ENCODE results near the gene WIPI1. TPM values are rescaled to one million over a fixed set of nuclear protein-coding genes. Genes with fewer than 3 reads are reported as not detected.
"Not testable (repeated sequence)": the region's sequence is repeated elsewhere in the genome, so short reads cannot be mapped to it uniquely, and the experiment has no call there.

The WIPI1 gene
- total and polyA plus RNA-seq, 3 donors from 2014 or later: 25.4 to 38.3 (median 26.8) TPM

- Histone ChIP-seq H3K9me3 (no peaks in the 10 kb centered on the region), H3K27ac (peak overlapping the region; percentile 62 to 67), H3K4me1 (peaks cover 26% of the 10 kb centered on the region), H3K27me3 (no peaks in the 10 kb centered on the region), H3K36me3 (ENCODE audit: low read depth, missing control alignments) (no peaks in the 10 kb centered on the region), H3K4me3 (no peak overlapping the region)
- no peak for TF ChIP-seq POLR2A (IDR thresholded peaks at IDR 0.05)
- TF ChIP-seq, protein P1, sequence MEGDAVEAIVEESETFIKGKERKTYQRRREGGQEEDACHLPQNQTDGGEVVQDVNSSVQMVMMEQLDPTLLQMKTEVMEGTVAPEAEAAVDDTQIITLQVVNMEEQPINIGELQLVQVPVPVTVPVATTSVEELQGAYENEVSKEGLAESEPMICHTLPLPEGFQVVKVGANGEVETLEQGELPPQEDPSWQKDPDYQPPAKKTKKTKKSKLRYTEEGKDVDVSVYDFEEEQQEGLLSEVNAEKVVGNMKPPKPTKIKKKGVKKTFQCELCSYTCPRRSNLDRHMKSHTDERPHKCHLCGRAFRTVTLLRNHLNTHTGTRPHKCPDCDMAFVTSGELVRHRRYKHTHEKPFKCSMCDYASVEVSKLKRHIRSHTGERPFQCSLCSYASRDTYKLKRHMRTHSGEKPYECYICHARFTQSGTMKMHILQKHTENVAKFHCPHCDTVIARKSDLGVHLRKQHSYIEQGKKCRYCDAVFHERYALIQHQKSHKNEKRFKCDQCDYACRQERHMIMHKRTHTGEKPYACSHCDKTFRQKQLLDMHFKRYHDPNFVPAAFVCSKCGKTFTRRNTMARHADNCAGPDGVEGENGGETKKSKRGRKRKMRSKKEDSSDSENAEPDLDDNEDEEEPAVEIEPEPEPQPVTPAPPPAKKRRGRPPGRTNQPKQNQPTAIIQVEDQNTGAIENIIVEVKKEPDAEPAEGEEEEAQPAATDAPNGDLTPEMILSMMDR (IDR thresholded peaks at IDR 0.05): no peak
- peak; percentile 90 for DNase-seq
- 34 to 41% methylated on average over 7 of the region's 7 CpGs for WGBS, 2 donors
- intact Hi-C loops (cut with DNase I; ENCODE audit: low total_unique reads): no loop called here
These were observed 41.4 kb upstream of the WIPI1 start for GRCh38 chr17:68498479-68499326.

- no peak for DNase-seq
- Histone ChIP-seq H3K9me3 (no peaks in the 10 kb centered on the region), H3K4me1 (peaks cover 33% of the 10 kb centered on the region), H3K4me3 (no peak overlapping the region), H3K36me3 (ENCODE audit: low read depth, missing control alignments) (no peaks in the 10 kb centered on the region), H3K27ac (peak overlapping the region; percentile 62 to 67), H3K27me3 (no peaks in the 10 kb centered on the region)
- no peak for TF ChIP-seq POLR2A (IDR thresholded peaks at IDR 0.05)
- TF ChIP-seq, protein P1 (IDR thresholded peaks at IDR 0.05): no peak
- intact Hi-C loops (cut with DNase I; ENCODE audit: low total_unique reads): no loop called here
- 21 to 42% methylated on average over 3 of the region's 3 CpGs for WGBS, 2 donors
These were observed 40.6 kb upstream of the WIPI1 start for GRCh38 chr17:68497885-68498319.

DNA sequence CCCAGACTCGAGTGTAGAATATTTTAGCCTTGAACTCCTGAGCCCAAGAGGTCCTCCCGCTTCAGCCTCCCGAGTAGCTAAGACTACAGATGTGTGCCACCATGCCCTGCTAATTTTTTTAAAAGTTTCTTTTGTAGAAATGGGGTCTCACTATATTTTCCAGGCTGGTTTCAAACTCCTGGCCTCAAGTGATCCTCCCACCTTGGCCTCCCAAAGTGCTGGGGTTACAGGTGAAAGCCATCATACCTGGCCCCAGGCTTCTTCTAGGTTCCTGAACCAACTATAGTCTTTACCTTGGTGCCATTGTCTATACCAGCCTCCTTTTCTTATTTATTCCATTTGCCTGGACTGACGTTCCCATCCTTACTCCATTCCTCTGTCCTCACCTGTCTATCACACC lies 37.8 kb upstream of the WIPI1 start:
- Histone ChIP-seq H3K27ac (peak overlapping the region in 1 of 2 donors; percentile 60), H3K36me3 (ENCODE audit: low read depth, missing control alignments) (no peaks in the 10 kb centered on the region), H3K4me1 (peaks cover 54% of the 10 kb centered on the region), H3K27me3 (no peaks in the 10 kb centered on the region), H3K4me3 (no peak overlapping the region), H3K9me3 (no peaks in the 10 kb centered on the region)
- intact Hi-C loops (cut with DNase I; ENCODE audit: low total_unique reads): no loop called here
- whole genome bisulfite sequencing, 2 donors: 65 to 72% methylated on average over 4 of the region's 4 CpGs
- DNase-seq: no peak
- no peak for TF ChIP-seq POLR2A (IDR thresholded peaks at IDR 0.05)
- TF ChIP-seq, protein P1 (IDR thresholded peaks at IDR 0.05): no peak

- not testable (repeated sequence) for H3K9me3 ChIP-seq, H3K4me3 ChIP-seq
- peak overlapping the region; percentile 16 to 36 for H3K27ac ChIP-seq
These were observed 35.2 kb upstream of the WIPI1 start for GRCh38 chr17:68492394-68493054.

More at GRCh38 chr17:68492394-68493054, 35.2 kb upstream of the WIPI1 start:
- H3K27me3 ChIP-seq; H3K36me3 ChIP-seq (ENCODE audit: low read depth, missing control alignments); DNase-seq; intact Hi-C loops (cut with DNase I; ENCODE audit: low total_unique reads): not testable (repeated sequence)
- peaks cover 35% of the 10 kb centered on the region for H3K4me1 ChIP-seq
- WGBS, 2 donors: 63 to 81% methylated on average over 8 of the region's 8 CpGs

Measured in testis (tissue), 3 donors.